Measurements from ENCODE around the gene ACBD6.
"Not testable (repeated sequence)": the region's sequence is repeated elsewhere in the genome, so short reads cannot be mapped to it uniquely, and the experiment has no call there.

Gene ACBD6, protein sequence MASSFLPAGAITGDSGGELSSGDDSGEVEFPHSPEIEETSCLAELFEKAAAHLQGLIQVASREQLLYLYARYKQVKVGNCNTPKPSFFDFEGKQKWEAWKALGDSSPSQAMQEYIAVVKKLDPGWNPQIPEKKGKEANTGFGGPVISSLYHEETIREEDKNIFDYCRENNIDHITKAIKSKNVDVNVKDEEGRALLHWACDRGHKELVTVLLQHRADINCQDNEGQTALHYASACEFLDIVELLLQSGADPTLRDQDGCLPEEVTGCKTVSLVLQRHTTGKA

DNA sequence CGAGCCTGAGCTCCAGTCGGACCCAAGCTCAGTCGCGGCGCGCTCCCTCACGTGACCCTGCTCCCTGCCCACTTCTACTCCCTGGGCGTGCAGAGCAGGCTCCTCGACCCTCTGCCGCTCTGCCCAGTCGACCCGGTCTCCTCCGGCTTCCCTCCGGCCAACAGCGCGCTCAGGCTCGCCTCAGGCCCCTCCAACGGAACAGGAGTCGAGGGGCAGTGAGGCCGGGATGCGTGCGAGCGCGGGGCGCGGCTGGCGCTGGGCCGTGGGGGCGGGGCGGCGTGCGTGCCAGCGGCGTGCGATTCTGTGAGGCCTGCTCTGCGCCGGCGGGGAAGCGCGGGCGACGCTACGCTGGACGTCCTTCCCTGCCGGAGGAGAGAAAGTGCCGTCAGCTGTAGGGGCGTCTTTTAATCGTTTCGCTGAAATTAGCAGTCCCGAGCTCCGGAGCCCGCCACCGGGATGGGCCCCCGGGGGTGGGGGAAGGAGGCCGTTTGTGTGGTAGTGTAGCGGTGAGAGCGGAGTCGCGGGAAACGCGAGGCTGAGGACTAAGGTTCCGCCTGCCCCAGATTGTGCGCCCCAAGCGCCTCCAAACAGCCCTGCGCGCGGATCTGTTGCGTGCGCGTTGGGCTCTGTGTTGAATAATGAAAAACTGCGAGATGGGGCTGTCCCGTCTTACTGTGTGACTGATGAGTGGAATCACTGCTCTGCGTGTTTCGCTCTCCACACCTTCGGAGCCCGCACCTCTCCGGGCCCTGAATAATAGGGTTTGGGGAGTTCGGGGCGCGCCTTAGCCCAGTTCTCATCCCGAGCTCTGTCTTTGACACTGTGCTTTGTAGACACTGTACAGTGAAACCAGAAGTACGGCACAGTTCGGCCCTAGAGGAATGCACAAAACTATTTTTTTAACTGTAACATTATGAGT is at the start of gene ACBD6:
Gene ACBD6, minus strand, starts transcription at position 217 of the 919 bp plus-strand sequence. CDS start 311 bp downstream, outside the sequence.
- peak; percentile 72 for DNase-seq (ENCODE audit: low read depth)

DNA sequence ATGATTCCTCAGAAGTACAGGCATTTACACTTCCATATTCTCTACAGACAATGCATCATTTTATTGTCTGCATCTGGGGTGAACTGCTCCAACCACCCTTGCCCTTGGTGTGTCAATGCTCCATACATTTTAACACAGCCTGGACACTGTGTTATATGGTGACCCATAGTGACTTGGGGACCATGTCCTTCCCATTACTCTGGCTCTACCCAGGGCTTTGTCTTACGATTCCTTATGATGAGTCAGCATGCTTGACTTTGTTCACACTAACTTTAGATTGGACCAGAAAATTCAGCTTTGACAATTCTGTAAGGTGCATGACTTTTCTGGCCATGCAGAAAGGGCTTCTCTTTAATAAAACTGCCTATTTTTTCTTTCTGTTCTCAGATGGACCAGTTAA is 49.6 kb upstream of the ACBD6 start:
- DNase-seq (ENCODE audit: low read depth) = no peak

DNA sequence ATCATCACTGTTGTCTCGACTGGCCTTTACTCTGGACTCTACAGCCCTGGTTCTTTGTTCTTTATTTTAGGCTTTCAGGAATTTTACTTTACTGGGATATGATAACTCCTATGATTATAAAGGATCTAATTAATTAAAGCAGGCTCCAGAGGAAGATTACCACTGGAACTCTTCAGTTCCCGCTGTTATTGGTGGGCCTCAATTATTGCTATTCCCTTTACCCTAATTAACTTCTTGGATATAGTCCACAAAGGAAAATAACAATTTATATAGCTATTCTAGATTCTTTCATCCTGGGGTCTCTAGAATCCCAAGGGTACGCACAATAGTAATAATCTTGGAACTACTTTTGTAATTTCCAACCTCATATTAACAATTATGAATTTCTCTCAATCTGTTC is 47.9 kb upstream of the ACBD6 start:
- no peak for DNase-seq (ENCODE audit: low read depth)

DNA sequence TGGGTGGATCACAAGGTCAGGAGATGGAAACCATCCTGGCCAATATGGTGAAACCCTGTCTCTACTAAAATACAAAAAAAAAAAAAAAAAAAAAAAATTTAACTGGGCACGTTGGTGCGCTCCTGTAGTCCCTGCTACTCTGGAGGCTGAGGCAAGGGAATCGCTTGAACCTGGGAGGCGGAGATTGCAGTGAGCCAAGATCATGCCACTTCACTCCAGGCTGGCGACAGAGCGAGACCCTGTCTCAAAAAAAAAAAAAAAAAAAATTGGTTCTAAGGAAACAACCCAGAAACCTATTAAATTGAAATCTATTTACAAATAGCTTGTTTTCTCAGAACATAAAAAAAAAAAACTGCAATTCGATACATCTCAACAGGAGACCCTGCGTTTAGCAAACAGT is 47.4 kb upstream of the ACBD6 start:
- DNase-seq (ENCODE audit: low read depth) = not testable (repeated sequence)

DNA sequence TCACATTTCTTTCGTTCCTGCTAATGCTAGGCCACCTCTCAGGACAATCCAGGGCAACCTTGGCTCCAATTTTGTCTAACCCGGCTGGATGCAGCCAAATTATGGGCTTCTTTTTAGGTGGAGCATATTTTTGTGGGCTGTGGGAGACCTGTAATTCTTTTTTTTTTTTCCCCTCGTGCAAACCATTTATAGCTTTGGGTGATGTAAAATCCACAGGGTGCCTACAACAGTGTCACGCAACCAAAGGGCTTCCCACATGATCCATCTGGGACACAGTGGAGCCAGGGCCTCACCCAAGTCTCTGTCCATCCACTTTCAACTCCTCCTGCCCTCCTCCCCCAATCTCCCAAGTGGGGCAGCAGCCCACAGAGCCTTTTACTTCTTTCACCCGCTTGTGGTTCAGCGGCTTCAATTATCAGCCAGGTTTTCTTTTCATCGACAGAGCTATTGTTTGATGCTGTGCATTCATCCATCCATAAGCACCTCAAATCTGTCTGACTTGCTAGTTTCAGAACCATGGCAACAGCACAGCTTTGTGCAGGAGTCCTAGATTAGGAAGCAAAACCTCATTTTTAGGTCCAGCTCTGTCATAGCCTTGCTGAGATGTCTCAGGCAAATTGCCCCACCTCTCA is 46.4 kb upstream of the ACBD6 start:
- DNase-seq (ENCODE audit: low read depth) = no peak

DNA sequence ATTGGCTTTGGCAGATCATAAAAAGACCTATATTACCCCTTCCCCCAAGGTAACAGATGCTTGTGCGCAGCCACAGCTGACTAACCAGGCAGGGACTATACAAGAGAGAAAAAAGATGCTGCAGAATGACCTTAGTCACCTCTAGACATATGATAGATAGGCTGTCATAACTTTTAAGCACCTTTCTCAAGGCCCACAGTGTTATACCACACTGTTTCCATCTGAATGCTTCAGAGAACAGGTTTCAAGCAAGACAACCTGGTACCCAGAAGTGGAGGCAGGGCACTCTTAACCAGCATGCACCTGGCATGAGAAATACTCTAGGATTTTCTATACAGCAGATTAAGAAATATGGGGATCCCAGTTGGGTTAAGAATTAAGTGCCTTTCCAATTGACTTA is 43.6 kb upstream of the ACBD6 start:
- DNase-seq (ENCODE audit: low read depth) = no peak

DNA sequence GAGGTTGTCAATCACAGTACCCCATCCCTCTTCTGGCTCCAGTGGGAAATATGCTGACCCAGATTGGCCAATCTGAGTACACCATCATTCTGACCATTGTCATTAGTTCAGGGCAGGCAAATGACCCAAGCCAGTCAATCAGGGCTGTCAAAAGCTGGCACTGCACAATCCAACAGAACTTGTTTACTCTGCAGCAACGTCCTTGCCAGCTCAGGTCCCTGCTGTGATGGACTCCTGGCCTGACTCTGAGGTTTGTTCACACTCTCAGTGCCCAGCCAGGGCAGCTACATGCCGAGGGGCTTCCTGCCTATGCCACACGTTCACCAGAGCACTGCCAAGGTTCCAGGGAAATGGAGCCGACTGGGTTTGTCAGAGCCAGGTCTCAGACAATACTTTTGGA is 41.7 kb upstream of the ACBD6 start:
- no peak for DNase-seq (ENCODE audit: low read depth)

DNA sequence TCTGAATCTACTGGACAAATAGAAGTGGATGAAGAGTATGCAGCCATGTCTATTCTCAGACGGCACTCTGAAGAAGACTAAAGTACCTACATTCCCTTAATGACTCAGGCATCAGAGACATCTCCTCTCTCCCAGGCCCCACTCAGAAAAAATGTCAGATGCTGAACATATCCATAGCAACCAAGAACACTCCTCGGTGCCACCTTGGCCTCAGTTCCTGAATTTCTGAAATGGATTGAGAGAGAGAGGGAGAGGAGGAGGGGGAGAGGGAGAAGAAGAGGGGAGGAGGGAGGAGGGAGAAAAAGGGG is 40.4 kb upstream of the ACBD6 start:
- no peak for DNase-seq (ENCODE audit: low read depth)

DNA sequence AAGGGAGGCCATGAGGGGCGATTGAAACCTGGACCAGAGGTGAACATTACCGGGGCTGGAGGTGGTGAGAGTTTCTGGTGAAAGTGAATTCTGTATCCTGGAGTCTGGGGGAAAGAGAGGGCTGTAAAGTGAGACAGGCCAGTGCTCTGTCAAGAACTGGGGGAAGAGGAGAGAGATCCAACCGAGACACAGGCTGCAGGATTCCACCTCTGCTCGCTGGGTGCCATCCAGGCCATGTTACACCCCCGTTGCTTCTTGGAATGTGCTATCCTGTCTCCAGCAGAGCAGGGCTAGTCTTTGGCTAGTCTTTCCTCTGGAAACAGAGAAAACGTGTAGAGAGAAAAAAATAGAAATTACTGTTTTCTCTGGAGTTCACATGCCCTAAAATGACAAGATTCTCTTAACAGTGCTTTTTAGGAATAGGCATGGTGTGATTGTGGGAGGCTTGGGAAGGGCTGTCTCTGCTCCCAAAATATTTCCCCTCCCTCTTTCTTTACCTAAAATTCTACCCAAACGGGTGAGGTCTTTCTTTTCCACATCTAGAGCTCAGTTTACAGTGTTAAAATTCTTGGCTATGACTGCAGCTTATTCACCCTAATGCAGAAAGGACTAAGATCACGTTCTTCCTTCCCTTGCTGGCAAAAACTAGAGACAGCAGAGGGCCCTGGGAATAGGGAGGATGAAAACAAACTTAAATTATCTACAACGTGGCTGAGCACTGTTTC is 39.9 kb upstream of the ACBD6 start:
- no peak for DNase-seq (ENCODE audit: low read depth)

DNA sequence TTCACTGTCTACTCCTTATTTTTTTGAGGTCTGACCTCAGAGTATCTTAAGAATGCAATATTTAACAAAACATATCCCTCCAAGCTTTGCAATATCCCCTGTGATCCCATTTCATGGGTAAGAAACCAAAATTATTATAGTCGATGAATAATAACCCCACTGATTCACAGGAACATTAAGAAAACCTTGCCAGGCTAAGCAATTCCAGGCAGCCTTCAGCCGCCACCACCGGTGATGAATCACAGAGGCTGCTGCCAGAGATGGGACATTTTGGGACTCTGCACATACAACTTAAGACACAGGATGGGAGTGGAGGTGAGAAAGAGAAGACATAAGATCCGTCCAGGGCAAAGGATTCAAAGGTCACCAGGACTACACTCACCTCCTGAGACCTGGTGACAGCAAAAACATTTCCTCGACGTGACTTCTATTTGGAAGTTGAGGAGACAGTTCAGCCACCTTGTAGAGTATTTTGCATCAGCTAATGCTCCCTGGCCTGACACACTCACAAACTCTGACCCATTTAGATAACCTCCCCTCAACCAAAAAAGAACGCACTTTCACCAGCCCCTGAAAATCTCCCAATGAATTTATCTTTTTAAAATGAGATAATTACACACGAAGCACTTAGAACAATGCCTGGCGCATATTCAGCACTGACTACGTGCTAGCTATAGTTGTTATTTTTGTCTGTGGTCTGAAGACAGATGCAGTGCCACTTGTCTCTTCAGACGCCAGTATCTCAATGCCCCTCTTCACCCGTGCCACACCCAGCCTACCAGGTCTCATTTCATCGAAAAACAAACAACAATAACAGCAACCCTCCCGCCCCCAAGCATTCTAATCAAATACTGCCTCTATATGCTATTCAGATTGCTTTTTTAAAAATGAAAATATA is 38.6 kb upstream of the ACBD6 start:
- no peak for DNase-seq (ENCODE audit: low read depth)

DNA sequence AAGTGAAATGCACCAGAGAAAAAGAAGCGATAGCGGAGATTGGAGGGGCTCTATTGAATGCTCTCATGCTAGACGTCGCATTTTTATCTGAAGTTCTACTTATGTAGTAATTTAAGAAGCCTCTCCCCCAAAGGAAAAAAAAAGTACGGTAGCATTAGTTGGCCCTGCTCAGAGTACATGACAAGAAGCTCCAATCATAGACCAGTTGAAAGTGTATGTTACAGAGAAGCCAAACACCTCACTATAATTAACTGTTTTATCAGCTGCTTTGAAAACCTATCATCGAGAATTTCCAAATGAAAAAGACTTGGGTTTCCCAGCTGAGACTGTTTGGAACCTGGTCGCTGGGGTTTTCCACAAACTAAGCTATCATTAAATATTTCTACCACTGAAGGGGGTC is 36.8 kb upstream of the ACBD6 start:
- DNase-seq (ENCODE audit: low read depth) = no peak

DNA sequence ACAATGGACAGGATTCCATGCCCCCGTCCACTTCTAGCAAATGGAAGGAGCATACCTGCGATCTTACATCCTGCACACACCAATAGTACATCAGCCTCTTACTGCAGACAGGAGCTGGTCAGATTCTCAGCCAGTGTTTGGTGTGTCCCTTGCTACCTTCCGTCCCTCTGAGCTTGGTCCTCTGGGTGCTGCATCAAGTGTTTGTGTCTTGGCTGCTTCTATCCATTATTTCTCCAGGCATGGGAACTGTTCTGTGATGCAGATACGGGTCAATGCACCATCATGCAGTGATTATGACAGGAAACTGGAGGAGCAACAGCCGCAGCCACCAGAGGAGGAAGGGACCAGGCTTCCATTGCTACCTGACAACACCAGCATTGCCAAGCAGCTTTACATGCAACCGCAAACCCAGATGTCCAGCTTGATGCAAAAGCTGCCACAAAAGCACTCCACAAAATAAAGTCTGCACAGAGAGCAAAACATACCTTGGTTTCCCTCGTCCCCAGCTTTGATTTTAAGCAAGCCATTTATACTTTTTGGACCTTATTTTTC is 34.5 kb upstream of the ACBD6 start:
- DNase-seq (ENCODE audit: low read depth) = no peak

DNA sequence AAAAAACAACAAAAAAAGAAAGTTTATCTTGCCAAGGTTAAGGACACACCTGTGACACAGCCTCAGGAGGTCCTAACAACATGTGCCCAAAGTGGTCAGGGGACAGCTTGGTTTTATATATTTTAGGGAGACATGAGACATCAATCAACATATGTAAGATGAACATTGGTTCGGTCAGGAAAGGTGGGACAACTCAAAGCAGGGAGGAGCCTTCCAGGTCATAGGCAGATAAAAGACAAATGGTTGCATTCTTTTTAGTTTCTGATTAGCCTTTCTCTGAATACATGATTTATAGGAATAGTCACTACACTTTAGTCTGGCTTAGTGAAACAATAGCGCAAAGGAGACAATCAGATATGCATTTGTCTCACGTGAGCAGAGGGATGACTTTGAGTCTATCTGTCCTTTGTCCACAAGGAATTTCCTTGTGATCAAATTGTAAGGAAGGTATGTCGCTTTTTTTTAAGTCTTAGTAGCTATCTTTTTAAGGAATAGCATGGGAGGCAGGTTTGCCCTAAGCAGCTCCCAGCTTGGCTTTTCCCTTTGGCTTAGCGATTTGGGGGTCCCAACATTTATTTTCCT is 33.1 kb upstream of the ACBD6 start:
- DNase-seq (ENCODE audit: low read depth) = no peak

DNA sequence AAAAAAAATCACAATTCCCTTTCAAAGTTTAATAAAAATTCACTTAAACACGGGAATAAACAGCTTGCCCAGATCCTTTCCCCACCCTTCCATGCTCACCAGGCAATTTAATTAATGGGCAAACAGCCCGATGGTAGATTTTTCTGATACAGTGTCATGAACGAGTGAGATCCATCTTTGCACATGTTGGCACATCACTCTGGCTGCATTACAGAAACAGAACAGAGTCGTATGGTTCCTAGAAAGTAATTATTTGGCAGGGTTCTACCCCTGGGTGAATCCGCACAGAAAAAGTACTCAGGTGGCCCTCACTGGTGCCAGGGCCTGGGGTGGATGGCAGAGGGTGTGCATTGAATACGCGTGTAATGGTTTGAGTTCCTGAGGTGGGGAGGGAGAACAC is 31.8 kb upstream of the ACBD6 start:
- DNase-seq (ENCODE audit: low read depth) = no peak

DNA sequence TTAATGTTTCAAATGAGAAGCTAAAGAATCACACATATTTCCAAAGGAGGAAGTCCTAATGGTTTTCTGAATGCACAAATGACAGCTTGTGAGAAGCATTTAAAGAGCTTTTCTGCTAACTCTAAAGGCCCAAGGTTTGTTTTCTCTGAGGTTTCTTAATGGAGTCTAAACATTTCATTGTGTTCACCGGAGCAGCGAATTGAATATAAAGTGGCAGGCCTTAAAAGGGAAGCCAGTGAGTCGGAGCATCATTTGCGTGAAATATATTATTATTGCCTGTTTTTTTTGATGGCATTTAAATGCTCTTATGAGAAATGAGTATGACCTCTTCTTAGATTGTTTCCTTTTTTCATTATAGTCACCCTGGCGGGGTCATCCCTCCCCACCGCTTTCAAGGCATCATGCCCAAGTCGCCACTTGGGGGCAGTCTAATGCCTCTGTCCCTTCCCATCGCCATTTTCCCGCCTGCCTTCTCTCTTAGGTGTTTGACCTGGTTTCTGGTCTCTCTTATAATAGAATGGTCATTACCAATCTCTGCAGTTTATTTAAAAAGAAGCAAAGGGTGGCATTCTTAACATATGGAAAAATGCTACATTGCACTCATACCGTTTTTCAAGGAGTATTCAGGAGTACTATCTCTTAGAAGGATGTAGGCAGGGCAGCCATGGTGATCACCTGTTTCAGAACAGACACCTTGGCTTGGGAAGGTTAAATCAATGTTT is 31.1 kb upstream of the ACBD6 start:
- DNase-seq (ENCODE audit: low read depth) = peak; percentile 26

DNA sequence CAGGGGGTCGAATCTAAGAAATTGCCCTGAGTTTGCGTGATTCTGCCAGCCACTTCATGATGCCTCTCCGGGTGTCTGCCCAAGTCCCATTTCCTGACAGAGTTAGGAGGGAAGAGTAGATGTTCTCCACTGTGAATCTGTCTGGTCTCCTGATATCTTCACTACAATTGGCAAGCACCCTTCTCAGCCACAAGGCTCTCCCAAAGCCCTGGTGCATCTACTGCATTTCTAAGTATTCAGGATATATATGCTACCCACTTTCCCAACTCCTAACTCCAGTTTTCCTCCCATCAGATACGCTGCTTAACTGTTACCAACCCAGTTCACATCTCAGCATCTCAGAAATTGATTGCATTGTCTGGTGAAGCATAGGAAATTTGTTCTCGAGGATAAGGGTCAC is 30.5 kb upstream of the ACBD6 start:
- no peak for DNase-seq (ENCODE audit: low read depth)

DNA sequence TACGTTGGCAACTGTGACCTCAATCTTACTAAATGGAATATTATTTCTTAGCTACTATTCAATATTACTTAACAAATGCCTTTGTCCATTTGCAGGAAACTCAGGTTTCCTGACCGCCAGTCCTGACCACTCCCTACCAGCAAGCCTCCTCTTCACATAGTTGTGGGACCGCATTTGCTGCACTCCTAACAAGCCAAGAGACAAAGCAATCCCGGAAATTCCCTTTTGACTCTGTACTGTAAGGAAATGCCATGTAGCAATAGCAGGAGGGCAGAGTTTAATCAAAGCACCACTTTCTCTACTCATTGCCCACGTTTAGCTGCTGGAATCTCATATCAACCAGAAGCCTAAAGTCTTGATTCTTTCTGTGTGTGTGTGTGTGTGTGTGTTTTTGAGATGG is 28.1 kb upstream of the ACBD6 start:
- no peak for DNase-seq (ENCODE audit: low read depth)

DNA sequence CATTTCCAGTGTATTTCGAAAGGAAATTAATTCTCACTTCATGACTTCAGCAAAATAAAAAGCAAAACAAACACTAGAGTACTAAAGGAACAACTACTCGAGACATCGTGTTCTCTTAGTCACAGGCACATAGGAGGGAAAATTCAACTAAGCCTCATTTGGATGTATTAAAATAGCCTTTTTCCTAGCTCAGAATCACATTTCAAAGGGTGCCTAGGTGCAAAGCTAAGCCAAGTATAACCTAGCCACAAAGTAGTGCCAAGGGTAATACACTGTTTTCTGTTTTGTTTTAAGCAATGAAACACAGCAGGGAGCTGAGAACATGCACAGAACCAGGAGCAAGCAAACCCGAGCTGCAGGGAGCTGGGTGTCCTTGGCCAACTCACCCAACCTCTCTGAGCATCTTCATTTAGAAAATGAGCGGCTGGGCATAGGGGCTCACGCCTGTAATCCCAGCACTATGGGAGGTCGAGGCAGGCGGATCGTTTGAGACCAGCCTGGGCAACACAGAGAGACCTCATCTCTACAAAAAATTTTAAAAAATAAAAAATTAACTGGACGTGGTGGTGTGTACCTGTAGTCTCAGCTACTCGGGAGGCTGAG is 26.6 kb upstream of the ACBD6 start:
- no peak for DNase-seq (ENCODE audit: low read depth)

DNA sequence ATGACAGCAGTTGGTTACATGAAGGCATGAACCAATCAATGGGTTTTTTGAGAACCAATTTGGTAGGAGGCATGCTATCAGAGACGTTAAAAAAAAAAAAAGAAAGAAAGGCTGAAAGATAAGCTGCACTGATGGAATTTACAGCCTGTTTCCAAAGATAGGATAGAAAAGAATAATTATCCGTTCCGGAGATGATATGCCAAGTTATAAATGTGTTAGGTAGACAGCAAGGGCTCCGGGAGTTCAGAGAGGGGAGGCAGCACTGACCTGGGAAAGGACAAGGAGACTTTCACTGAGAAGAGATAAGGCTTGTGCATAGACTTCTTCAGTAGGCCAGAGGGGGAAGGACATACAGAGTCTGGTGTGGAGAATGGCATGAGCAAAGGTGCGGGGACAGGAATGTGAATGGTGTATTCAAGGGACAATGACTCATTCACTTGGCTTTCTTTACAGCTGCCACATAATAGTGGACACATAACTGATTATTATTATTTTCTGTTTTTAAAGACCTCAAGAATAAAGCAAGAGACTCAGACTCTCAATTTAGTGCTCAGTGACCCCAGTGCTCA is 24.8 kb upstream of the ACBD6 start:
- no peak for DNase-seq (ENCODE audit: low read depth)
